H1 (cell line): ENCODE measurements around the gene INAVA. TPM values are rescaled to one million over a fixed set of nuclear protein-coding genes. Genes with fewer than 3 reads are reported as not detected.

ENCODE experiments used
- CTCF ChIA-PET: fragments of 300-600 bp; sonication (Branson Sonifier 250); formaldehyde crosslinking; loops from one replicate; lab custom pipeline; 2021; ENCODE audit not compliant: partially characterized antibody; lab: Charles Lee
- POLR2A ChIA-PET: fragments of 300-600 bp; sonication (Branson Sonifier 250); formaldehyde crosslinking; loops from one replicate; lab custom pipeline; 2021; ENCODE audit warnings: inconsistent platforms; ENCODE audit not compliant: partially characterized antibody; lab: Charles Lee
- DNase-seq, 2 experiments: peaks; one replicate each; pipeline versions ENCODE4 v3.0.0 to v3.0.0-alpha.2; 2010 to 2022; ENCODE audit warnings: low spot score in 2 of 2, low read depth in 1 of 2, mixed read lengths in 1 of 2
- FAIRE-seq: peaks from 2 replicates; lab custom pipeline; 2011; peaks lifted over from hg19 to GRCh38; lab: Jason Lieb, UNC
- H2AFZ ChIP-seq: 2 replicates; pipeline ENCODE4 v1.8.1; 2012; ENCODE audit warnings: low read length, inconsistent platforms
- H2AK5ac ChIP-seq: 2 replicates; pipeline ENCODE4 v1.6.1; 2013; ENCODE audit warnings: low read depth, low read length
- H2BK120ac ChIP-seq: replicated peaks from 2 replicates; pipeline ENCODE3; 2013; ENCODE audit warnings: low read depth, low read length, inconsistent platforms
- H2BK12ac ChIP-seq: 2 replicates; pipeline ENCODE4 v1.6.1; 2013; ENCODE audit warnings: low read depth, low read length
- H2BK15ac ChIP-seq: 2 replicates; pipeline ENCODE4 v1.6.1; 2013; ENCODE audit warnings: low read length
- H2BK20ac ChIP-seq: 2 replicates; pipeline ENCODE4 v1.6.1; 2013; ENCODE audit warnings: low read length
- H2BK5ac ChIP-seq: 2 replicates; pipeline ENCODE4 v1.6.1; 2013; ENCODE audit warnings: low read depth, low read length
- H3K14ac ChIP-seq: 2 replicates; pipeline ENCODE4 v1.6.1; 2013; ENCODE audit warnings: inconsistent platforms; ENCODE audit not compliant: insufficient read length
- H3K18ac ChIP-seq: 2 replicates; pipeline ENCODE4 v1.6.1; 2013; ENCODE audit warnings: low read length; ENCODE audit errors: extremely low read depth
- H3K23ac ChIP-seq: 2 replicates; pipeline ENCODE4 v1.6.1; 2013; ENCODE audit warnings: inconsistent platforms; ENCODE audit not compliant: insufficient read length
- H3K23me2 ChIP-seq: 2 replicates; pipeline ENCODE4 v1.6.1; 2013; ENCODE audit warnings: low read depth, low read length
- H3K27ac ChIP-seq: 2 replicates; pipeline ENCODE4 v1.6.1; 2011; ENCODE audit warnings: low read depth, low read length, inconsistent platforms
- H3K27me3 ChIP-seq, 4 experiments: replicated peaks in 1 of 4; 1 replicate in 1 of 4; 2 replicates in 3 of 4; pipeline versions ENCODE4 v1.6.1 to v1.8.1; 2011 to 2013; ENCODE audit warnings: low read length in 3 of 4, mild to moderate bottlenecking in 3 of 4, inconsistent platforms in 2 of 4, mixed read lengths in 2 of 4, moderate library complexity in 1 of 4; ENCODE audit not compliant: control insufficient read depth in 3 of 4, insufficient read depth in 3 of 4; ENCODE audit errors: extremely low read depth in 1 of 4
- H3K36me3 ChIP-seq, 4 experiments: 2 replicates each; pipeline versions ENCODE4 v1.6.1 to v1.8.1; 2011 to 2013; ENCODE audit warnings: mild to moderate bottlenecking in 4 of 4, low read length in 3 of 4, moderate library complexity in 2 of 4, control low read depth in 1 of 4, inconsistent platforms in 1 of 4; ENCODE audit not compliant: insufficient read depth in 4 of 4, control insufficient read depth in 2 of 4
- H3K4ac ChIP-seq: replicated peaks from 2 replicates; pipeline ENCODE3; 2013; ENCODE audit warnings: low read length, low read depth, mixed read lengths, inconsistent platforms; ENCODE audit not compliant: insufficient read length
- H3K4me1 ChIP-seq, 4 experiments: replicated peaks in 1 of 4; 1 replicate in 1 of 4; 2 replicates in 3 of 4; pipeline versions ENCODE4 v1.6.1 to v1.8.1; 2011 to 2013; ENCODE audit warnings: low read length in 3 of 4, inconsistent platforms in 2 of 4, mixed read lengths in 1 of 4; ENCODE audit not compliant: insufficient read depth in 4 of 4, control insufficient read depth in 3 of 4
- H3K4me2 ChIP-seq, 2 experiments: 2 replicates each; pipeline versions ENCODE4 v1.6.1 to v1.8.1; 2011 to 2013; ENCODE audit warnings: low read depth in 2 of 2, low read length in 2 of 2, control low read depth in 1 of 2, inconsistent platforms in 1 of 2, mild to moderate bottlenecking in 1 of 2; ENCODE audit not compliant: insufficient read depth in 1 of 2
- H3K4me3 ChIP-seq, 4 experiments: fragments of 200-600, 300-600 bp in 1 of 4; sonication (generic), shearing (Covaris generic), sonication (Bioruptor Twin) in 1 of 4; 2 replicates each; pipeline versions ENCODE4 v1.5.1 to v1.8.1; 2011 to 2016; ENCODE audit warnings: low read length in 4 of 4, low read depth in 3 of 4, control low read depth in 2 of 4, inconsistent platforms in 2 of 4, mild to moderate bottlenecking in 2 of 4, mixed read lengths in 1 of 4, moderate library complexity in 1 of 4; ENCODE audit not compliant: insufficient read depth in 2 of 4; ENCODE audit errors: extremely low read depth in 1 of 4
- H3K56ac ChIP-seq: replicated peaks from 2 replicates; pipeline ENCODE3; 2013; ENCODE audit warnings: low read depth, mild to moderate bottlenecking, mixed read lengths, low read length, inconsistent platforms; ENCODE audit not compliant: insufficient read length
- H3K79me1 ChIP-seq: 2 replicates; pipeline ENCODE4 v1.6.1; 2013; ENCODE audit warnings: low read depth, low read length, control low read depth
- H3K79me2 ChIP-seq, 2 experiments: 2 replicates each; pipeline versions ENCODE4 v1.6.1 to v1.8.1; 2012 to 2013; ENCODE audit warnings: low read length in 2 of 2, mild to moderate bottlenecking in 2 of 2, inconsistent platforms in 1 of 2; ENCODE audit not compliant: insufficient read depth in 2 of 2, control insufficient read depth in 1 of 2
- H3K9ac ChIP-seq, 4 experiments: replicated peaks in 1 of 4; 1 replicate in 1 of 4; 2 replicates in 3 of 4; pipeline versions ENCODE4 v1.6.1 to v1.8.1; 2011 to 2013; ENCODE audit warnings: low read depth in 3 of 4, low read length in 3 of 4, control low read depth in 2 of 4, mild to moderate bottlenecking in 2 of 4, moderate library complexity in 2 of 4, inconsistent platforms in 1 of 4; ENCODE audit errors: extremely low read depth in 1 of 4
- H3K9me3 ChIP-seq, 2 experiments: 2 replicates each; pipeline versions ENCODE4 v1.6.1 to v1.8.1; 2012 to 2013; ENCODE audit warnings: mild to moderate bottlenecking in 2 of 2, moderate library complexity in 2 of 2, control low read depth in 1 of 2, inconsistent platforms in 1 of 2, low read depth in 1 of 2, low read length in 1 of 2, mixed read lengths in 1 of 2; ENCODE audit not compliant: insufficient read depth in 2 of 2
- H4K20me1 ChIP-seq, 2 experiments: replicated peaks in 1 of 2; 2 replicates each; pipeline versions ENCODE3 to v1.8.1; 2011 to 2013; ENCODE audit warnings: inconsistent platforms in 2 of 2, low read length in 2 of 2, mild to moderate bottlenecking in 1 of 2; ENCODE audit not compliant: insufficient read depth in 2 of 2, control insufficient read depth in 1 of 2
- H4K5ac ChIP-seq: 2 replicates; pipeline ENCODE4 v1.6.1; 2013; ENCODE audit warnings: low read length, low read depth, mixed read lengths, inconsistent platforms; ENCODE audit not compliant: insufficient read length
- H4K8ac ChIP-seq: 2 replicates; pipeline ENCODE4 v1.8.0; 2013; ENCODE audit warnings: mild to moderate bottlenecking, moderate library complexity, low read length, inconsistent platforms; ENCODE audit not compliant: insufficient read depth; ENCODE audit errors: extremely low read depth
- H4K91ac ChIP-seq: replicated peaks from 2 replicates; pipeline ENCODE3; 2013; ENCODE audit warnings: low read length, mixed read lengths, inconsistent platforms; ENCODE audit not compliant: insufficient read length
- ATF3 ChIP-seq: IDR thresholded peaks from 2 replicates; pipeline ENCODE4 v1.6.1; 2011; ENCODE audit warnings: low read depth, mild to moderate bottlenecking, low read length; ENCODE audit not compliant: insufficient read depth
- EZH2 ChIP-seq: fragments of 200-600 bp; sonication (generic); IDR thresholded peaks from 2 replicates; pipeline ENCODE4 v1.7.1; 2012; ENCODE audit warnings: low read depth, mild to moderate bottlenecking, moderate library complexity, low read length, inconsistent platforms; ENCODE audit not compliant: severe bottlenecking
- GABPA ChIP-seq: IDR thresholded peaks from 2 replicates; pipeline ENCODE4 v1.6.1; 2011; ENCODE audit warnings: mild to moderate bottlenecking, low read length, moderate library complexity, borderline replicate concordance; ENCODE audit not compliant: insufficient read depth
- HDAC6 ChIP-seq: IDR thresholded peaks from one replicate; pipeline ENCODE4 v1.7.1; 2012; ENCODE audit warnings: low read depth, mild to moderate bottlenecking, inconsistent platforms, low read length, moderate library complexity
- JUND ChIP-seq: IDR thresholded peaks from 2 replicates; pipeline ENCODE4 v1.6.1; 2011; ENCODE audit warnings: mild to moderate bottlenecking, improper control_type of control experiment, low read length
- MAFK ChIP-seq: IDR thresholded peaks from 2 replicates; pipeline ENCODE4 v1.6.1; 2012; ENCODE audit warnings: low read depth, mild to moderate bottlenecking, improper control_type of control experiment, low read length
- PHF8 ChIP-seq: fragments of 200-600 bp; sonication (generic); conservative IDR thresholded peaks from 2 replicates; pipeline ENCODE4 v1.7.1; 2012; ENCODE audit warnings: low read depth, mild to moderate bottlenecking, inconsistent platforms, low read length, moderate library complexity
- RAD21 ChIP-seq, 2 experiments: IDR thresholded peaks in 1 of 2; conservative IDR thresholded peaks in 1 of 2; 2 replicates each; pipeline ENCODE4 v1.6.1; 2011; ENCODE audit warnings: low read depth in 2 of 2, low read length in 2 of 2, improper control_type of control experiment in 1 of 2, inconsistent platforms in 1 of 2, mild to moderate bottlenecking in 1 of 2, moderate library complexity in 1 of 2
- RFX5 ChIP-seq: IDR thresholded peaks from 2 replicates; pipeline ENCODE4 v1.6.1; 2011; ENCODE audit warnings: low read depth, low read length, improper control_type of control experiment, borderline replicate concordance
- SP1 ChIP-seq: IDR thresholded peaks from 2 replicates; pipeline ENCODE4 v1.6.1; 2011; ENCODE audit warnings: low read depth, low read length
- TBP ChIP-seq: IDR thresholded peaks from 2 replicates; pipeline ENCODE4 v1.6.1; 2011; ENCODE audit warnings: low read depth, low read length, improper control_type of control experiment
- YY1 ChIP-seq: IDR thresholded peaks from 2 replicates; pipeline ENCODE4 v1.6.1; 2011; ENCODE audit warnings: low read depth, mild to moderate bottlenecking, low read length
- WGBS, 2 experiments: shearing (Covaris generic) in 1 of 2; methylation state at CpG; one replicate each; pipeline versions ENCODE4 v1.1.6 to v1.1.7; 2013 to 2015; ENCODE audit warnings: low lambda C conversion rate in 2 of 2, mixed read lengths in 2 of 2, inconsistent platforms in 1 of 2, low coverage in 1 of 2, missing lambda C conversion rate in 1 of 2; ENCODE audit not compliant: insufficient replicate concordance in 2 of 2, insufficient coverage in 1 of 2, insufficient read length in 1 of 2; ENCODE audit errors: extremely low coverage in 1 of 2, missing lambda C conversion rate in 1 of 2; 5-methylcytosine and 5-hydroxymethylcytosine counted together
- polyA plus RNA-seq, 7 experiments: library from polyadenylated mRNA; depleted of rRNA in 3 of 7; stranded (reverse) in 5 of 7; unstranded in 2 of 7; fragments of >200 nt in 5 of 7; fragments of 200-250 nt in 2 of 7; gene quantifications; 1 replicate in 5 of 7; 2 replicates in 1 of 7; 4 replicates in 1 of 7; pipeline versions ENCODE4 v1.2.1 to v1.2.3, GENCODE V29; 2011 to 2013; ENCODE audit warnings: missing spikeins in 2 of 7, mixed read lengths in 2 of 7
- total RNA-seq: library from RNA; stranded (reverse); fragmentation: NEBNext Ultra II Directional; extraction: Animal tissue kit (Norgen Biotek cat#: 25700); gene quantifications from 2 replicates; pipeline ENCODE4 v1.2.1, GENCODE V29; 2021

INAVA gene
- total and polyA plus RNA-seq, 2 of the 8 experiments (the other 6 are each of a cell fraction or from before 2014, with no cell fraction given): 46.8 to 49.3 TPM

GRCh38 chr1:200877010-200877409 lies 17.7 kb upstream of the INAVA start:
- H3K36me3 ChIP-seq: no peaks in the 10 kb centered on the region
- DNase-seq: no peak
- no peaks in the 10 kb centered on the region for H4K20me1 ChIP-seq
- no peaks in the 10 kb centered on the region for H3K27me3 ChIP-seq
- H3K18ac ChIP-seq: no peak overlapping the region
- H3K4ac ChIP-seq: no peak overlapping the region
- H4K5ac ChIP-seq: no peak overlapping the region
- no peak overlapping the region for H3K4me2 ChIP-seq
- H3K56ac ChIP-seq: no peak overlapping the region
- no peak overlapping the region; the same call in 1 of the 2 replicates for H2BK12ac ChIP-seq
- ChIA-PET CTCF (interaction anchor here (1.2 to 6.3 kb wide), 5 partner anchors 10 to 40 kb away, joined by 4 to 47 read pairs (median 4); partner anchors contain the start of gene INAVA), POLR2A (interaction anchor here (0.7 to 7.9 kb wide), 3 partner anchors 10 to 20 kb away, joined by 3 to 68 read pairs (median 4); no protein-coding TSS in a partner anchor)
- H2BK15ac ChIP-seq: no peak overlapping the region
- no peak for FAIRE-seq
- no peak overlapping the region for H3K14ac ChIP-seq
- no peak overlapping the region for H3K9ac ChIP-seq
- H3K23ac ChIP-seq: no peak overlapping the region
- no peak overlapping the region for H2AFZ ChIP-seq
- H3K9me3 ChIP-seq: no peaks in the 10 kb centered on the region
- no peaks in the 10 kb centered on the region for H3K79me1 ChIP-seq
- H2AK5ac ChIP-seq: no peak overlapping the region
- no peak overlapping the region for H3K4me3 ChIP-seq
- peaks cover 0 to 8% (median 4%) of the 10 kb centered on the region in 4 experiments; a peak in 4 of 7 replicates for H3K4me1 ChIP-seq
- H3K27ac ChIP-seq: no peak overlapping the region
- H3K23me2 ChIP-seq: no peaks in the 10 kb centered on the region
- H4K8ac ChIP-seq: no peak overlapping the region
- 86% methylated on average over 3 of the region's 3 CpGs; no CpG with 5 or more reads in 1 of the 2 experiments for WGBS, 2 experiments
- H4K91ac ChIP-seq: no peak overlapping the region
- no peak overlapping the region for H2BK120ac ChIP-seq
- no peak overlapping the region for H2BK20ac ChIP-seq
- no peaks in the 10 kb centered on the region for H3K79me2 ChIP-seq
- H2BK5ac ChIP-seq: no peak overlapping the region
- no peak for TF ChIP-seq ATF3
- TF ChIP-seq RAD21 (IDR thresholded peaks at IDR 0.05 in 1 of 2, conservative IDR thresholded peaks at IDR 0.05 in 1 of 2; ENCODE audit: low read depth in 2 of 2, low read length in 2 of 2): no peak
- no peak for TF ChIP-seq MAFK
- TF ChIP-seq PHF8: no peak
- no peak for TF ChIP-seq RFX5
- TF ChIP-seq JUND: no peak
- TF ChIP-seq HDAC6: no peak
- TF ChIP-seq EZH2: no peak
- TF ChIP-seq SP1: no peak
- no peak for TF ChIP-seq YY1
- TF ChIP-seq GABPA: no peak
- no peak for TF ChIP-seq TBP
